RWPE2 (cell line): ENCODE data around the gene ZNF280C.

Experiments
- ATAC-seq: fragments of 200-7000 bp; cut with Tn5 transposase; 3 replicates; pipeline ENCODE4 v1.9.1; 2021; ENCODE audit warnings: low read depth
- DNase-seq: peaks from one replicate; pipeline ENCODE4 v3.0.0-alpha.2; 2020; ENCODE audit warnings: low spot score
- H3K27ac ChIP-seq: fragments of 450-650 bp; 2 replicates; pipeline ENCODE4 v1.5.1; 2017; ENCODE audit warnings: mild to moderate bottlenecking; ENCODE audit not compliant: poor library complexity, severe bottlenecking
- H3K27me3 ChIP-seq: fragments of 250-450 bp; sonication (Bioruptor Pico); 2 replicates; pipeline ENCODE4 v1.5.1; 2021; ENCODE audit warnings: mild to moderate bottlenecking, moderate library complexity; ENCODE audit not compliant: insufficient read depth, poor library complexity, severe bottlenecking
- H3K36me3 ChIP-seq: fragments of 250-450 bp; sonication (Bioruptor Pico); 2 replicates; pipeline ENCODE4 v1.5.1; 2020; ENCODE audit warnings: low read depth, mild to moderate bottlenecking, moderate library complexity
- H3K4me1 ChIP-seq: fragments of 250-450 bp; sonication (Bioruptor Pico); 2 replicates; pipeline ENCODE4 v1.5.1; 2021; ENCODE audit warnings: mild to moderate bottlenecking, moderate library complexity; ENCODE audit not compliant: insufficient read depth, poor library complexity, severe bottlenecking
- H3K4me3 ChIP-seq: fragments of 250-450 bp; sonication (Bioruptor Pico); 2 replicates; pipeline ENCODE4 v1.5.1; 2021; ENCODE audit warnings: mild to moderate bottlenecking, moderate library complexity; ENCODE audit not compliant: severe bottlenecking
- H3K9me3 ChIP-seq: fragments of 250-450 bp; sonication (Bioruptor Pico); 2 replicates; pipeline ENCODE4 v1.5.1; 2021; ENCODE audit warnings: mild to moderate bottlenecking, moderate library complexity; ENCODE audit not compliant: severe bottlenecking
- TF ChIP-seq, protein P1 (sequence below): fragments of 450-650 bp; IDR thresholded peaks from one replicate; pipeline ENCODE4 v1.5.1; 2017; ENCODE audit warnings: mild to moderate bottlenecking, moderate library complexity; ENCODE audit not compliant: poor library complexity, severe bottlenecking

Gene ZNF280C

DNA sequence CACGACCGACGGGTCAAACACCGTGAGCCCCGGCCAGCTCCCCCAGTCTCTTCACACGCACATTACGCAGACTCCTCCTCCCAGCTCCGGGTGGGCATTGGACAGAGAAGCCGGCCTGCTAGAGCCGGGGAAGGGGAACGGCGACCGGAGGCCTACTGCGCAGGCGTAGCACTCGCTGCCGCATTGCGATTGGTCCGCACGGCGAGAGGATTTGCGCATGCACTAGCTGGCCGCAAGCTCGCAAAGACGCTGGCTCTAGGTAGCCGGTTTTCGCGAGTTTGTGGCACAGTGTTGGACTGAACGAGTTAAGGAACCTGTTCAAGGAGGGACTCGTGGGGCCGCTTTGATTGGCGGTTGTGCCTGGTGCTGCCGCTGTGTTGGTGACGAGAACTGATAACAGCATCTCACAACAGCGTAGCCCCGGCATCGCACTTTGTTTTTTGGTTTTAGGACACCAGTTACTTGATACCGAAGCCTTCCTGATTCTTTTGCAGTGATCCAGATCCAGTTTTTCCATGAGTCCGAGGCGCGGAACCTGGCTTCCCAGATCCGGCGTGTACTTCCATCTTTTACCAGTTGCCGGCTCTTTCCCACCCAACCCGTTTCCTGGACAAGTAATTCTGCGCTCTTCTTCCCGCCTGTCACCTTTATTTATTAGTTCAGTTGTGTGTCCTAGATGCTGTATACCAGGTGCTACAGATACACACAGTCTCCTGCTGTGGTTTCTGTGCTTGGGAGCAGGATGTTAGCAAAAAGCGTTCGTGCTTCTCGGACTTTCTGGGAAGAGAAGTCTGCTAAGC is 102.8 kb downstream of the ZNF280C start, which contains the start of gene AIFM1:
Gene AIFM1 (minus strand): TSS at position 139 of the 800 bp plus-strand sequence. CDS start 185 bp downstream, outside the sequence.
- H3K27ac ChIP-seq: peak within 1 kb of the TSS; percentile 60
- no peaks in the 10 kb centered on the region for H3K27me3 ChIP-seq
- H3K4me3 ChIP-seq: peak within 1 kb of the TSS; percentile 68
- no peaks in the 10 kb centered on the region for H3K36me3 ChIP-seq
- no peaks in the 10 kb centered on the region for H3K4me1 ChIP-seq
- peak; percentile 93 for ATAC-seq
- TF ChIP-seq, protein P1, sequence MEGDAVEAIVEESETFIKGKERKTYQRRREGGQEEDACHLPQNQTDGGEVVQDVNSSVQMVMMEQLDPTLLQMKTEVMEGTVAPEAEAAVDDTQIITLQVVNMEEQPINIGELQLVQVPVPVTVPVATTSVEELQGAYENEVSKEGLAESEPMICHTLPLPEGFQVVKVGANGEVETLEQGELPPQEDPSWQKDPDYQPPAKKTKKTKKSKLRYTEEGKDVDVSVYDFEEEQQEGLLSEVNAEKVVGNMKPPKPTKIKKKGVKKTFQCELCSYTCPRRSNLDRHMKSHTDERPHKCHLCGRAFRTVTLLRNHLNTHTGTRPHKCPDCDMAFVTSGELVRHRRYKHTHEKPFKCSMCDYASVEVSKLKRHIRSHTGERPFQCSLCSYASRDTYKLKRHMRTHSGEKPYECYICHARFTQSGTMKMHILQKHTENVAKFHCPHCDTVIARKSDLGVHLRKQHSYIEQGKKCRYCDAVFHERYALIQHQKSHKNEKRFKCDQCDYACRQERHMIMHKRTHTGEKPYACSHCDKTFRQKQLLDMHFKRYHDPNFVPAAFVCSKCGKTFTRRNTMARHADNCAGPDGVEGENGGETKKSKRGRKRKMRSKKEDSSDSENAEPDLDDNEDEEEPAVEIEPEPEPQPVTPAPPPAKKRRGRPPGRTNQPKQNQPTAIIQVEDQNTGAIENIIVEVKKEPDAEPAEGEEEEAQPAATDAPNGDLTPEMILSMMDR: no peak
- DNase-seq: peak; percentile 89
- H3K9me3 ChIP-seq: no peaks in the 10 kb centered on the region

DNA sequence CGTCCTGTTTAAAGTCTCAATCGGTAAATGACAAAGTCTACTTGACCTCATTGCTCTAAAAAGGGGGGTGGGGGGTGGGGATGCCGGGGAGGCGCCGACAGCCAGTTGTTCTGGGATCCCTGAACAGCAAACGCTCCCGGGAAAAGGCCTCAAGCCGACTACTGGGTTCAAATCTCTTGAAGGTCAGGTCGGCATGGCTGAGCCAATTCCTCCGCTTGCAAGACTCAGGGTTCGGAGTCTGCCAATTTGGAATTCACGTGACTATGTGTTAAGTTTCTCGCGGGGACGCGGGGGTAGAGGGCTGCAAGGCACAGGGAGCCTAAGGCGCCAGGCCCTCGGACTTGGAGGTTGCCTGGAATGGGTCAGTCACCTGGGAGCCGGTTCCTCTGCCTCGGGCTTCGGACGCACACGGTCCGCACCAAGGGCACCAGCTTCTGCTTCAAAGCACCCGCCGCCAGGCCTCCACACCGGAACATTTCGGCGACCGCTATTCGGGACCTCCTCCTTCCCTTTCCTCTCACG is 103.5 kb downstream of the ZNF280C start:
- H3K36me3 ChIP-seq: no peaks in the 10 kb centered on the region
- no peaks in the 10 kb centered on the region for H3K4me1 ChIP-seq
- ATAC-seq (no peak; the same call in 1 of the 3 replicates), DNase-seq (no peak)
- no peaks in the 10 kb centered on the region for H3K9me3 ChIP-seq
- H3K27me3 ChIP-seq: no peaks in the 10 kb centered on the region
- TF ChIP-seq, protein P1: no peak
- peak overlapping the region; percentile 60 for H3K27ac ChIP-seq
- H3K4me3 ChIP-seq: peak overlapping the region; percentile 68

DNA sequence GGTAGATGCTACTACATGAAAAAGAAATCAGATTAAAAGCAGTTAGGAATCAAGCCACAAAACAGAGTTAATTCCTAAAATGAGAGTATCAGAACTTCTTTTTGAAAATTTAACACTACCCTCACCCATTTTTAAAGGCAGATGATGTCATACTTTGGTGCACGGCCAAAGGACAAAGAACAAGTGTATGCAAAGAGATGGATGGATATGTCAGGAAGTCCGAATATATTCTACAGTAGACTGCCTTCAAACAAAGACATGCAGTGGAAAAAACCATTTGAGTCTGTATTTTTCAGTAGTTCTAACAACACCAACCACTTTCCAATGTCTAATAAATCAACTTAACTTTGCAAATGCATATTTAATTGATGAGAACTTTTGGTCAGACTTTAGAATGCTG is 105.3 kb downstream of the ZNF280C start:
- Histone ChIP-seq H3K27me3 (no peaks in the 10 kb centered on the region), H3K4me1 (no peaks in the 10 kb centered on the region), H3K9me3 (no peaks in the 10 kb centered on the region), H3K36me3 (no peaks in the 10 kb centered on the region), H3K27ac (no peak overlapping the region), H3K4me3 (no peak overlapping the region)
- ATAC-seq (no peak), DNase-seq (no peak)
- TF ChIP-seq, protein P1: no peak

DNA sequence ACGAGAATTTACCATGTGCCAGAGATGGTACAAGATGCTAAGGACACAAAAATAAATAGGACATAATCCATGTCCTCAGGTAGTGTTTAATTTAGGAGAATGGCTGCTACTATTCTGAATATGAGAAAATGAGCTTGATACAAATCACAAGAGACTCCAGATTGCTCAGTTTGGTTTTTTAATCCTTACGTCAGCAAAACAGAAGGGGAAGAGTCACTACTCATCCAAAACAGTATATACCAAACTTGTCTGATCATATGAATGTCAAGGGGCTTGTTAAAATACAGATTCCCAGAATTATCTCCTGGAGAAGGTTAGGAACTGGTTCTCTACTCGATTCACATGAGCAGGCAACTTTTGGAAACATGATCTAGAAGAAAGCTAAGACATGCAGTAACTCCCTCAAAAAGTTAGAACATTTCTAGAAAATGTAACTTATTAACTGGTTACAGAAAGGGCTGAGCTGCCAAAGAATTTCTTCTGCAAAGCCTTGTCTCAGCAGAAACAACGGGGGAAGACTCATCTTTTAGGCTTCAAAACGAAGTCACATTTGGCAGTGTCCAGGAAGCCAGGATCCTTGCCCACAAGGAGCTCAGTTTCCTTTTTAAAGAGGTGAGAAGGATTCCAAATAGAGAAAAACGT is 106.5 kb downstream of the ZNF280C start:
- Histone ChIP-seq H3K9me3 (no peaks in the 10 kb centered on the region), H3K27me3 (no peaks in the 10 kb centered on the region), H3K4me1 (no peaks in the 10 kb centered on the region), H3K36me3 (no peaks in the 10 kb centered on the region), H3K4me3 (no peak overlapping the region), H3K27ac (no peak overlapping the region)
- ATAC-seq (no peak), DNase-seq (no peak)
- TF ChIP-seq, protein P1: no peak
